Endodermal cell (in vitro differentiated cells): ENCODE measurements around the gene CASP8. TPM values are rescaled to one million over a fixed set of nuclear protein-coding genes. Genes with fewer than 3 reads are reported as not detected.

Source experiments
- DNase-seq: peaks from one replicate; pipeline ENCODE4 v3.0.0-alpha.2; 2017
- H3K27ac ChIP-seq: 2 replicates; pipeline ENCODE4 v1.5.1; 2013; ENCODE audit warnings: mild to moderate bottlenecking, low read depth, low read length, moderate library complexity
- H3K27me3 ChIP-seq: 2 replicates; pipeline ENCODE4 v1.6.1; 2013; ENCODE audit warnings: mild to moderate bottlenecking, low read length, moderate library complexity; ENCODE audit not compliant: insufficient read depth, control insufficient read depth, poor library complexity, severe bottlenecking
- H3K36me3 ChIP-seq: 2 replicates; pipeline ENCODE4 v1.7.0; 2013; ENCODE audit warnings: mild to moderate bottlenecking, low read length, moderate library complexity; ENCODE audit not compliant: control insufficient read depth, insufficient read depth
- H3K4me1 ChIP-seq: one replicate; pipeline ENCODE4 v1.7.0; 2013; ENCODE audit warnings: low read length; ENCODE audit not compliant: control insufficient read depth, insufficient read depth
- H3K4me3 ChIP-seq: 2 replicates; pipeline ENCODE4 v1.5.1; 2013; ENCODE audit warnings: mild to moderate bottlenecking, low read length, moderate library complexity
- H3K9ac ChIP-seq: 2 replicates; pipeline ENCODE4 v1.6.1; 2013; ENCODE audit warnings: mild to moderate bottlenecking, low read length, moderate library complexity; ENCODE audit not compliant: poor library complexity, severe bottlenecking; ENCODE audit errors: extremely low read depth
- H3K9me3 ChIP-seq: 2 replicates; pipeline ENCODE4 v1.6.1; 2013; ENCODE audit warnings: mild to moderate bottlenecking, low read length, moderate library complexity; ENCODE audit not compliant: control insufficient read depth
- H3K27ac Mint-ChIP-seq: 2 replicates; pipeline ENCODE4 v1.8.0; 2020; ENCODE audit warnings: mixed read lengths
- H3K27me3 Mint-ChIP-seq: 2 replicates; pipeline ENCODE4 v1.8.0; 2021; ENCODE audit warnings: mild to moderate bottlenecking, mixed read lengths; ENCODE audit not compliant: insufficient read depth
- H3K36me3 Mint-ChIP-seq: 2 replicates; pipeline ENCODE4 v1.8.0; 2020; ENCODE audit warnings: low read depth, mixed read lengths
- H3K4me1 Mint-ChIP-seq: 2 replicates; pipeline ENCODE4 v1.8.0; 2020; ENCODE audit warnings: mixed read lengths
- H3K4me3 Mint-ChIP-seq: 2 replicates; pipeline ENCODE4 v1.8.0; 2020; ENCODE audit warnings: mild to moderate bottlenecking, moderate library complexity, mixed read lengths
- H3K9me3 Mint-ChIP-seq: 2 replicates; pipeline ENCODE4 v1.8.0; 2020; ENCODE audit warnings: mild to moderate bottlenecking, mixed read lengths
- CTCF ChIP-seq: fragments of 200-600 bp; sonication (generic); conservative IDR thresholded peaks from 2 replicates; pipeline ENCODE4 v1.5.0; 2021; ENCODE audit warnings: antibody characterized with exemption, mild to moderate bottlenecking
- WGBS, 2 experiments: methylation state at CpG; one replicate each; pipeline versions ENCODE4 v1.1.5 to v1.1.7; 2013; ENCODE audit warnings: missing lambda C conversion rate in 2 of 2, mixed read lengths in 1 of 2; ENCODE audit not compliant: insufficient coverage in 1 of 2, insufficient read length in 1 of 2; 5-methylcytosine and 5-hydroxymethylcytosine counted together
- total RNA-seq, 2 donors: library from RNA; stranded (reverse); fragmentation: NEBNext Ultra II Directional in 1 of 2; extraction: Animal tissue kit (Norgen Biotek cat#: 25700) in 1 of 2; gene quantifications; 2 replicates in 1 of 2; 3 replicates in 1 of 2; pipeline ENCODE4 v1.2.1, GENCODE V29; 2021

CASP8 gene
- total RNA-seq, 2 donors from 2014 or later: 5.4 to 9.0 TPM

GRCh38 chr2:201264472-201265173 lies 4.3 kb downstream of the CASP8 start:
- no peaks in the 10 kb centered on the region for H3K9me3 Mint-ChIP-seq
- H3K27ac ChIP-seq: no peak overlapping the region
- no peak for DNase-seq
- H3K9me3 ChIP-seq: no peaks in the 10 kb centered on the region
- no peak overlapping the region for H3K4me3 ChIP-seq
- no peaks in the 10 kb centered on the region for H3K27me3 ChIP-seq
- no peak overlapping the region for H3K9ac ChIP-seq
- H3K36me3 ChIP-seq: no peaks in the 10 kb centered on the region
- 97% methylated on average over 6 of the region's 7 CpGs; no CpG with 5 or more reads in 1 of the 2 experiments for WGBS, 2 experiments
- no peaks in the 10 kb centered on the region for H3K4me1 ChIP-seq
- H3K4me1 Mint-ChIP-seq: peaks cover 2% of the 10 kb centered on the region
- no peak overlapping the region for H3K4me3 Mint-ChIP-seq
- no peaks in the 10 kb centered on the region for H3K36me3 Mint-ChIP-seq
- TF ChIP-seq CTCF: no peak
- no peak overlapping the region for H3K27ac Mint-ChIP-seq
- no peaks in the 10 kb centered on the region for H3K27me3 Mint-ChIP-seq

GRCh38 chr2:201266629-201267028 lies 6.3 kb downstream of the CASP8 start:
- Histone ChIP-seq H3K27ac (no peak overlapping the region), H3K36me3 (no peaks in the 10 kb centered on the region), H3K9me3 (no peaks in the 10 kb centered on the region), H3K4me3 (no peak overlapping the region), H3K4me1 (no peaks in the 10 kb centered on the region), H3K9ac (no peak overlapping the region), H3K27me3 (no peaks in the 10 kb centered on the region)
- TF ChIP-seq CTCF: no peak
- Mint-ChIP-seq H3K9me3 (no peaks in the 10 kb centered on the region), H3K27ac (no peak overlapping the region), H3K4me1 (no peaks in the 10 kb centered on the region), H3K4me3 (no peak overlapping the region), H3K27me3 (no peaks in the 10 kb centered on the region), H3K36me3 (no peaks in the 10 kb centered on the region)
- DNase-seq: no peak
- WGBS, 2 experiments: 96% methylated on average over 2 of the region's 2 CpGs; no CpG with 5 or more reads in 1 of the 2 experiments

GRCh38 chr2:201267278-201268030 lies 7.1 kb downstream of the CASP8 start:
- no peak for TF ChIP-seq CTCF
- H3K4me3 ChIP-seq: no peak overlapping the region
- no peaks in the 10 kb centered on the region for H3K4me1 Mint-ChIP-seq
- H3K9ac ChIP-seq: no peak overlapping the region
- no peak overlapping the region for H3K4me3 Mint-ChIP-seq
- no peak overlapping the region for H3K27ac Mint-ChIP-seq
- H3K9me3 ChIP-seq: no peaks in the 10 kb centered on the region
- whole genome bisulfite sequencing, 2 experiments: 94 to 99% methylated on average over 8 to 12 of the region's 12 CpGs
- H3K9me3 Mint-ChIP-seq: no peaks in the 10 kb centered on the region
- H3K4me1 ChIP-seq: no peaks in the 10 kb centered on the region
- DNase-seq: no peak
- H3K27me3 Mint-ChIP-seq: no peaks in the 10 kb centered on the region
- H3K36me3 ChIP-seq: no peaks in the 10 kb centered on the region
- no peaks in the 10 kb centered on the region for H3K27me3 ChIP-seq
- H3K36me3 Mint-ChIP-seq: no peaks in the 10 kb centered on the region
- no peak overlapping the region for H3K27ac ChIP-seq
